DMS153 treated with DMSO at 0.1 percent for 48 hours (cell line): ENCODE results near the gene MRPL34.
"Not testable (repeated sequence)": the region's sequence is repeated elsewhere in the genome, so short reads cannot be mapped to it uniquely, and the experiment has no call there.

Experiments
- DNase-seq: peaks from one replicate; lab custom pipeline; 2025; ENCODE audit not compliant: unreplicated experiment; lab: John Stamatoyannopoulos, UW

Gene MRPL34

DNA sequence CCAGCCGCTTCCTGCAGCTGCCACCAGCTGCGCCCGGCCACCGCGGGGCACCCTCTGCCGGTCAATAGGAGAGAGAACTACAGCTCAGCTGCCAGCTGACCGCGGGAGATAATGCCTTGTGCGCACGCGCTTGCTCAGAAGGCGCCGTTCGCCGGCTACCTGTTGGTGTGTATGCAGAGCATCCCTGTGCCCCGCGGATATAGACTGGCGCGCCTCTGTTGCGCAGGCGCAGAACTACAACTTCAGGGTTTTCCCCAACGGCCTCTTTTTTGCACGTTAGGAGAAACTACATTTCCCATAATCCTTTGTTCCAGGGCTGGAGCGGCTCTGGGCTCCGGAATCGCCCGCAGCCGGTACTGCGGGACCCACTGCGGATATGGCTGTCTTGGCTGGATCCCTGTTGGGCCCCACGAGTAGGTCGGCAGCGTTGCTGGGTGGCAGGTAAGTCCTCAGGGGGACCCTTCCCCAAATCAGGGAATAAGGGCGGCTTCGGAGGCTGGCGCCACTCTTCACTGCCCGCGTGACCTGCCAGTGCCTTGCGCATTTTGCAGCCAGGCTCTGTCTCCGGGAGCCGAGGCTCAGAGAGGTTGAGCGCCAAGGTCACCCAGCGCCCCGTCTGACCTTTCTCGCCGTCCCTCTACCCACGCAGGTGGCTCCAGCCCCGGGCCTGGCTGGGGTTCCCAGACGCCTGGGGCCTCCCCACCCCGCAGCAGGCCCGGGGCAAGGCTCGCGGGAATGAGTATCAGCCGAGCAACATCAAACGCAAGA is at the start of gene MRPL34:
MRPL34 (plus strand) TSS at position 356 of the 768 bp plus-strand sequence; CDS start at position 377, 21 bp downstream.
- DNase-seq = peak; percentile 98

DNA sequence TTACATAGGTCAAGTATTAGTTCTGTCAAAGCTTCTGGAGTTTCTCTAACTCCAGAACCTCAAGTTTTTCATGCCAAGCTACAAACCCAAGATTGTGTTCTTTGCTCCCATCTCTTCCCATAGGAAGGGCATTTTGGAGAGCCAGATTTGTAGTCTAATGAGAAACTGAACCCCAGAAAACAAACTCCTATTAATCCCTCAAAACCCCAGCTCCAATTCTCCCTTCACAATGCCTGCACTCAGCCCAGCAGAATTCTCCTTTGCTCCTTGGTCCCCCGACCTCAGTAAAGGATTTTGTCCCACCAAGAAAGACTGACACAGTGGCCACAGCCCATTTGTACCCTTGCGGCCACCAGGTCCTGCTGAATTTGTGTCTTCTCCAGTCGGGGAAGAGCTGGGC is 49.5 kb upstream of the MRPL34 start:
- no peak for DNase-seq

DNA sequence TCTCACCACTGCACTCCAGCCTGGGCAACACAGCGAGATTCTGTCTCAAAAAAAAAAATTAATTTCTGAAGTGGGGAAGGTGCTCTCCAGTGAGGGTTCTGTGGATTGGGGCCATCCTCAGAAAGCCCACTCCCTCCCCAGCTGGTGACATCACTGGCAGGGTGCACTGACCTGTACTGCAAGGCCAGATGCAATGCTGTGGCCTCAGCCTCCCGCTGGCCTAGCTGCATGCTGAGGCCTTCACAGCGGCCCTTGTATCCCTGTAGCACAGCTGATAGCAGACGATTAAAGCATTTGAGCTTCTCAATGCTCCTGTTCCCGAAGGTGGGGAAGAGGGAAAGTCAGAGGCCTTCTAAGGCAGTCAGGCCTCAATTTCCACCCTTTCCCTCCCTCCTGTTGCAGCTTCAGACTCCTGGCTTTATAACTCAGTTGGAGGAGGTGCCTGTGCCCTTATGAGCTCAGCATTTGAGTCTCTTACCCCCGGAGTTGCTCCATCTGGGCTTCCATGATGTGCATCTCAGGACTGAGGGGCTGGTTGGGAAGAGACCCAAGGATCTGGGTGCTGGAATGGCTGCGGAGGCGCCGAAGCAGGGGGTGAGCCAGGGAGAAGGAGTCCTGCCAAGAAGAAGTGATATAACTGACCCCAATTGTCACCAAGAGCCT is 46.4 kb upstream of the MRPL34 start:
- DNase-seq = no peak

DNA sequence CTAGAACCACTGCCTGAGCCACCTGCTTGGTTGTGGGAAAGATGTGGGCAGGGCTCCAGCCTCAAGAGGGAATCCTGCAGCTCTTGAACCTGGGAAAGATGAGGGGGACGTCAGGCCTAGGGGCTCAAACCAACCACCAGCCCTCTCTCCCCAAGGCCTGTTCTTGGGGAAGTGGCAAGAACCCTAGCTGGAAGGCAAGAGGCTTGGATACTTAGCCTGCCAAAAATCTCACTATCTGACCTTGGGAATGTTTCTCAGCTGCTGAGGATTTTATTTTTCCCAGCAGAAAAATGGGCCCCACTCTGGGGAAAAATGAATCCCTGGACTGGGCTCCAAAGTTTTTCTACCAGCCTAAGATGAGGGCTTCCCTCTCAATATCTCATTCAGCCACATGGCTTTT is 45.7 kb upstream of the MRPL34 start:
- DNase-seq = no peak

DNA sequence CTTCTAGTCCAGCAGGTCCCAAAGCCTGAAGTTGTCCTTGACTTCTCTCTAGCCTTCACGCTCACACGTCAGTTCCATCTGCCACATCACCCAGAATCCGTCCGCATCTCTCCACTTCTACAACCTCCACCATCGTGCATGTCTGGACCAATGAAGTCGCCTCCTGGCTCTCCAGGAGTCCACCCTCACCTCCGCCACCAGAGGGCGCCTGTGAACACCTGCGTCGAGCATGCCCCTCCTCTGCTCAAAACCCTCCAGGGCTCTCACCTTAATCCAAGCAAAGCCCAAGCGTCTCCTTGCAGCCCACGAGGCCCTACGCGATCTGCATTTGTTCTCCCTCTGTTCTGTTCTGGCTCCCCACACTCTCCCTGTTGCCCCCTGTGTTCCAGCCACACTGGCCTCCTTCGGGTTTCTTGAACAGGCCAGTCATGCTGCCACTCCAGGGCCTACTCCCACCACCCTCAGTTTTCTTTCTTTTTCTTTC is 44.8 kb upstream of the MRPL34 start:
- peak; percentile 80 for DNase-seq

DNA sequence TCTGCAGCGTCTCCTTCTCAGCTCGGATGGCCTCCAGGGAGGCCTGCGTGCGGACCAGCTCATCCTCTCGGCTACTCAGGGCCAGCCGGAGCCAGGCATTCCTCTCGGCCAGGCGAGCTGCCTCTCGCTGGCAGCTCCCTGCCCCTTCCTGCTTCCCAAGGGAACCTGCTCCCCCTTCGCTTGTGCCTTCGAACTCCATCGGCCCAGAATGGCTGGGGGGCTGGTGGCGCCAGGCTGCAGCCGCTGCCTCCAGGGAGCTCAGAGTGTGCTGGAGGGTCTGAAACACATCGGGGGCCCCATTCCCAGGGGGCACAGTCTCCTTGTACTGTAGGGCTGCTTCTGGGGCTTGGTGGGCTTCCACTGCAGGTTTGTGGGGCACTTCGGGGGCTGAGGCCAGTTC is 43.1 kb upstream of the MRPL34 start:
- no peak for DNase-seq

DNA sequence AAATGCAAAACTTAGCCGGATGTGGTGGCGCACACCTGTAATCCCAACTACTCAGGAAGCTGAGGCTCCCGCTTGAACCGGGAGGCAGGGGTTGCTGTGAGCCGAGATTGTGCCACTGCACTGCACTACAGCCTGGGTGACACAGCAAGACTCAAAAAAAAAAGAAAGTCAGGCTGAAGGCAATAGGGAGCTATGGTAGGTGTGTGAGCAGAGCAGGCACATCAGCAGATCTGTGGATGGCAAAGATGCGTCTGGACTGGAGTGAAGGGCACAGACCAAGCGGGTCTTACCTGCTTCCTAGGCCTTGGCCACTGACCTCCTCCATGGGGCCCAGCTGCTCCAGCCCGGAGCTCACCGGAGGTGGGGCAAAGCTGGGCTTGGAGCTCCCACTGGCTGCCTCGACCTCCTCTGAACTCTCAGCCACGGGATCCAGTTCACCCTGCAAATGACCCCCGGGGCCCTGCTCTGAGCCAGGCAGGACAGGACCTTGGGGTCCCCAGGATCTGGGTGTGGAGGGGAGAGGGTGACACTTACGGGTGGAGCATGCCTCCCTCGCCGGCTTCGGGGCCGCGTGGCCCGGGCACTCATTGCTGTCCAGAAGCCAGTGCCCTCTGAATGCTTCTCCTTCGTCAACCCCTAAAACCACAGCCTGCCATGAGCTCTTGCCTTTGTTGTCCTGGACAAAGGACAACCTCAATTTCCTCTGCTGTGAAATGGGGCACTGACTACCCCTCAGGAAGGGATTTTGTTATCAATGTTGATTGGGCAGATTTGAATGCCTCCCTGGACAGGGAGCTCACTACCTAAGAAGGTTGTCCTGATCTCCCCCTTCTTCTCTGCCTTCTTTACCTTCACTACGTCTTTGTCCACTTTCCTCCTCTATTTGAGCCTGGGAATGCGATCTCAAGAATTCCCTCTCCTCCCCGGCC is 41.7 kb upstream of the MRPL34 start:
- no peak for DNase-seq

DNA sequence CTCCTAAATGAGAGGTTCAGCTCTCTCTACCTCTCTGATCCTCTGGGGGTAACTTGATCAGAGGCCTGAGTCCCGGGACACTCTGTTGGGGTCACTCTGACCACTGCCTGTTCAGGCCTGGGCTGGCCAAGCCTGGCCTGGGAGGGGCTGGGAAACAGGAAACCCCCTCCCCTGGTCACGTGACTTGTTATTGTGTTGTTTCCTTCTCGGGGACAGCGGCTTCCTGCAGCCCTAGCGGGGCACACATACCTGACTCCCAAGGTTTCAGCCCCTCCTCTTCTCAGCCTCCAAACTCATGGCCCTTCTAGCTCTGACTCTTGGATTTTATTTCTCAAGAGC is 41.1 kb upstream of the MRPL34 start, which contains the start of gene USHBP1:
USHBP1 (minus strand) TSS at position 105 of the 339 bp plus-strand sequence. CDS start 446 bp downstream, outside the sequence.
- DNase-seq = no peak

DNA sequence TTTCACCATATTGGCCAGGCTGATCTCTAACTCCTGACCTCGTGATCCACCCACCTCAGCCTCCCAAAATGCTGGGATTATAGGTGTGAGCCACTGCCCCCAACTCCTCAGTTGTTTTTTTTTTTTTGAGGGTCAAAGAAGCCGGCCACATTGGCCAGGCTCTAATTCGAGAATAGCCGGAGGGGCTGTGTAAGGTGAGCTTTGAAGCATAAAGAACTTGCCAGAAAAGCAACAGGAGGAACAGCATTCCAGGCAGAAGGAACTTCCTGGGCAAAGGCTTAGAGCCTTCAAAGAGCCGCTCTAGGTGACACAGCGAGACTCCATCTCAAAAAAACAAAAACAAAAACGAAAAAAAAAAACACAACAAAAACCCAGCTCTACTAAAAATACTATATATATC is 39.6 kb upstream of the MRPL34 start:
- DNase-seq = no peak

DNA sequence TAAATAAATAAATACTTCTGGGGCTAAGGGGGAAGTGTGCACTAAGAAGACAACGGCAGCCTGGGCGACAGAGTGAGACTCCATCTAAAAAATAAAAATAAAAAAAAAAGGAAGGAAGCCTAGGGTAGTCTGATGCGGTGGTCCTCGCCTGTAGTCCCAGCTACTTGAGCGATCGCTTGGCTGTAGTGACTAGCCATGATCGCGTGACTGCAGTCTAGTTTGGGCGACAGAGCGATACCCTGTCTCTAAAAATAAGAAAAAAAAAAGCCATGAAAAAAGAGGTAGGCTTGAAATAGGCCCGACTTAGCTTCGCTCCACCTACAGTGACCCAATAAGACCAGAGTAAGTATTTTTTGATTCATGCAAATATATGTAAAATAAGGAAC is 39.1 kb upstream of the MRPL34 start:
- no peak for DNase-seq

DNA sequence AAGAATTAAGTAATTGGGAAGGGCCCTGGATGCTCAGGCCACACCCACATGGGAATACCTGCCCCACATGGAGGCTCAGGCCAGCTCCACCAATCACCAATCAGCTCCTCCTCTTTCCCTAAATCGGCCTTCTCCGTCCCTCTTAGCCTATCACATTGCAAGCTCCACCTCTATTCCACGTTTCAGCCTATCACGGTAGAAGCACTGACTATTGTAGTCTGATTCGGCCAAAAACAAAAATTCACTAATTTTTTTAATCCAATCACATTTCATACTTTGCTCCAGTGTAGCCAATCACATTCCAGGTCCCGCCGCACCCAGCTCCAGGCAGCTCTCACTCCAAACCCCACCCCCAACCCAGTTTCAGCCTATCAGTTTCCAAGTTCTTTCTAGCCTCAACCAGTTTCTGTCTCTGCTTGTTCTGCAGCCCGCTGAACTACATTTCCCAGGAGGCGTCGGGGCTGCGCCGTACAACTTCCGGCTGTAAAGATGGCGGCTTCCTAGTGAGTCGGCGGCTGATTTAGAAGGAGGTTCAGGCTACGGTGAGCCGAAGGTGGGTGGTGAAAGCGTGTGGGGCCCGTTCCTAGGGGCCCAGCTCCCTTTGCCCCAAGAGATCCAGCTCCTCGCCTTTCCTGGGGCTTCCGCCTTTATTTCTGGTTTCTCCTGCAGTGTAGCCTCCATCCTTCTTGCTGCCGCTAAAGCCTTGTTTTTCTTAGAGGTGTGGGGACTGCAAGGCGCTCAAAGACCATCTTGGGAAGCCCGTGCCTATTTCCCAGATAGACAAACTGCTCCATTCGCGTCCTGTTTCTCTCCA is 38.5 kb upstream of the MRPL34 start, which contains the start of gene BABAM1:
BABAM1 (plus strand) TSS at position 469 of the 814 bp plus-strand sequence. CDS start 1,364 bp downstream, outside the sequence.
- DNase-seq = peak; percentile 99

DNA sequence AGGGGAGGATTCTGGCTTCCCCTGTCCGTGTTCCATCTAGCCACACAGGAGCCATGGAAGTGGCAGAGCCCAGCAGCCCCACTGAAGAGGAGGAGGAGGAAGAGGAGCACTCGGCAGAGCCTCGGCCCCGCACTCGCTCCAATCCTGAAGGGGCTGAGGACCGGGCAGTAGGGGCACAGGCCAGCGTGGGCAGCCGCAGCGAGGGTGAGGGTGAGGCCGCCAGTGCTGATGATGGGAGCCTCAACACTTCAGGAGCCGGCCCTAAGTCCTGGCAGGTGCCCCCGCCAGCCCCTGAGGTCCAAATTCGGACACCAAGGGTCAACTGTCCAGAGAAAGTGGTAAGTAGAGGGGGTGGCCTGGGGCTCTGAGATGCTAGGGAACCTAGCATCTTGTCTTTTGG is 36.9 kb upstream of the MRPL34 start:
- no peak for DNase-seq

DNA sequence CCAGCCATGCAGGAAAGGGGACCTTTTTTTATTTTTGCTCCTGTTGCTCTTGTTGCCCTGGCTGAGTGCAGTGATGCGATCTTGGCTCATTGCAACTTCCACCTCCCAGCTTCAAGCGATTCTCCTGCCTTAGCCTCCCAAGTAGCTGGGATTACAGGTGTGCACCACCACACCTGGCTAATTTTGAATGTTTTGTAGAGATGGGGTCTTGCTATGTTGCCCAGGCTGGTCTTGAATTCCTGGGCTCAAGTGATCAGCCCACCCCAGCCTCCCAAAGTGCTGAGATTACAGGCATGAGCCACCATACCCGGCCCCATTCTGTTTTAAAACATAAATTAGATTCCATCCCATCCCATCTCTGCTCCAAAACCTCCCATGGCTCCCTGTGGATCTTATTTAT is 30.8 kb upstream of the MRPL34 start:
- not testable (repeated sequence) for DNase-seq

DNA sequence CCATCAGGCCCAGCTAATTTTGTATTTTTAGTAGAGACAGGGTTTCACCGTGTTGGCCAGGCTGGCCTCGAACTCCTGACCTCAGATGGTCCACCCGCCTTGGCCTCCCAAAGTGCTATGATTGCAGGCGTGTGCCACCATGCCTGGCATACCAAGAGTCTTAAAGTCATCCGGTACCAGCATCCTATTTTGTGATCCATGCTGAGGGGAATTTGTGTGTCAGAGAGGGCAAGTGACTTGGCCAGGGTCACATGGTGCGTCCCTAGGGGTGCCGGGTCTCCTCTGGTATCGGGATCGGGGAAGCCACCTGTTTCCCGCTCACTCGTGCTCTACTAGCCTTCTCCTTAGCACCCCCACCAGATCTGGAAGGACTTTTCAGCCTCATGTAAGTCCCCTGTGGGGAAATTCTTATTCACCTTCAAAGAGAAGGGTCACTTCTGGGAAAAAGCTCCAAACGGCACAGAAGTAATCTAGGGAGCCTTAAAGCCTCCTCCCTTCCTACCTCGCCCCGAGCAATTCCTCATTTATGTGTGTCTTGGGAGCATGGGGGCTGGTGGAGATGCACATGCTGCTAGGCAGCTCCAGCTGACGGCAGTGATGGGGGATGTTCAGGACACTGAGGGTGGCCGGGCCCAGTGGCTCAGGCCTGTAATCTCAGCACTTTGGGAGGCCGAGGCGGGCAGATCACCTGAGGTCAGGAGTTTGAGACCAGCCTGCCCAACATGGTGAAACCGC is 30.1 kb upstream of the MRPL34 start:
- DNase-seq = no peak

DNA sequence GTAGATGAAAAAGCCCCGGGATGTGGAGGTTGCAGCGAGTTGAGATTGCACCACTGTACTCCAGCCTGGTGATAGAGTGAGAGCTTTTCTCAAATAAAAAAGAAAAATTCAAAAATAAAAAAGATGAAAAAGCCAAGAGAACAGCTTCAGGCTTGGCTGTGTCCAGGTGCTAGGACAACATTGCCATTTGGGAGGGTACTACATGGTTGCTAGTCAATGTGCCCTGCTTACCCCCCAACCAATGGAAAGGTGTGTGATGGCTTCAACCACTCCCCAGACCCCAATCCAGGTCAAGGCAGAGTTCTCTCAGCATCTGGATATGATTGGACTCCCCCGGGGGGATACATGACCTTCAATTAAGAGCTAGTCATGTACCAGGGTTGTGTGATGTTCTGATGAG is 26.2 kb upstream of the MRPL34 start:
- DNase-seq = no peak

DNA sequence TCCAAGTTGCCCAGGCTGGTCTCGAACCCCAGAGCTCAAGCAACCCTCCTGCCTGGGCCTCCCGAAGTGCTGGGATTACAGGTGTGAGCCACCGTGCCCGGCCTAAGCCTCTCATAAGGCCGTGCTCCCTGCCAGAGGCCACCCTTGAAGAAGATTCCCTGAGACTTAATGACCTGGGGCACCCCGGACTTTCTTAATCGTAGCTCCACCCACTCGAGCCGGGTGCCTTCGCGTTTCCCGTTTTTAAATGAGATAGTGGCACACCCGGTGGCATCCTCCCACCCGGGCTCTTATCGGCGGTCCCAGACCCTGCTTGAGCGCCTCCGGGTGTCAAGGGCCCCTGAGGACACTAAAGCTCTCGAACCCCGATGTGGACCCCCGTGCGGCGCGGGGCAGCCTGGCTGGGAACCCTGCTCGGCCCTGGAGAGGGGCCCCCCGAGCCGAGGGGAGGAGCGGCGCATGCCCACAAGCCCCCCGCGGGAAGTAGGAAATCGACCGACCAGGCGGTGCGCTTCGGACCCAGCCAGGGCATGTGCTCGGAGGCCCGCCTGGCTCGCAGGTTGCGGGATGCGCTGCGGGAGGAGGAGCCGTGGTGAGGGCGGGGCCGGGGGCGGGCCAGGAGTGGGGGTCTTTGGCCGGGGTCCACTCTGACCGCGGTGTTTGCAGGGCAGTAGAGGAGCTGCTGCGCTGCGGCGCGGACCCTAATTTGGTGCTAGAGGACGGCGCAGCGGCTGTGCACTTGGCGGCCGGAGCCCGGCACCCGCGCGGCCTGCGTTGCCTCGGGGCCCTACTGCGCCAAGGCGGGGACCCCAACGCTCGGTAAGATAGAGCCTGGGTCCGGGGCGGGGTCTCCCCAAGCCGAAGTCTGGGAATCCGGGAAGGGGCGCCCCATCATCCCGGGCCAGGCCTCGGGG is 24.0 kb upstream of the MRPL34 start, which contains the start of gene ANKLE1:
ANKLE1 (plus strand) TSS at position 511 of the 914 bp plus-strand sequence; CDS start at position 531, 20 bp downstream.
- peak; percentile 2 for DNase-seq

DNA sequence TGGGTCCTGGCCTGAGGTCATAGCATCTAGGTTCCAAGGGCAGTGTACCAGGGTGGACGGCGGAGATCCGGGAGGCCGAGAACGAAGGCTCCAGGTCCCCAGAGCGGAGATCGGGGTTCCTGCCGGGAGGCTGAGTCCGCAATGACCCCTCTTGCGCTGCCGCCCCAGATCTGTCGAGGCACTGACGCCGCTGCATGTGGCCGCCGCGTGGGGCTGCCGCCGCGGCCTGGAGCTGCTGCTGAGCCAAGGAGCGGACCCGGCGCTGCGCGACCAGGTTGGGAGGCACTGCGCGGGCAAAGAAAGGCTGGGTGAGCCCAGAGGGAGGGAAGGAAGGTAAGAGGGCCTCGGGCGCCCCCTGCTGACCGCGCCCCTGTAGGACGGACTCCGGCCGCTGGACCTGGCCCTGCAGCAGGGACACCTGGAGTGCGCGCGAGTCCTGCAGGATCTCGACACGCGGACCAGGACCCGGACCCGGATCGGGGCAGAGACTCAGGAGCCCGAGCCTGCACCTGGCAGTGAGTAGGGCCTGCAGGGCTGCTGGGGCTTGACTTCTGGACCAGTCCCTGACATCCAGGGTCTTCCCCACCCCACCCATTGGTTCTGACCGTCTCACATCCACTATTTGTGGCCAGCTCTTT is 23.1 kb upstream of the MRPL34 start:
- peak; percentile 65 for DNase-seq

DNA sequence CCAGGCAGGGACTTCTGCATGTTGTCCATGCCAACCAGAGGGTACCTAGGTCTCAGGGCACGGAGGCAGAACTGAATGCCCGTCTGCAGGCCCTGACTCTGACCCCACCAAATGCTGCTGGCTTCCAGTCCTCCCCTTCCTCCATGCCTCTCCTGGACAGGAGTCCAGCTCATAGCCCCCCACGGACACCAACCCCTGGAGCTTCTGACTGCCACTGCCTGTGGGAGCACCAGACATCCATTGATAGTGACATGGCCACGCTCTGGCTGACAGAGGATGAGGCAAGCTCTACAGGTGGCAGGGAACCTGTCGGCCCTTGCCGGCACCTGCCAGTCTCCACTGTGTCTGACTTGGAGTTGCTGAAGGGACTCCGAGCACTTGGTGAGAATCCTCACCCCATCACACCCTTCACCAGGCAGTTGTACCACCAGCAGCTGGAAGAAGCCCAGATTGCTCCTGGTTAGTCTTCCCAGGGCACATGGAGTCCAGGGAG is 22.1 kb upstream of the MRPL34 start:
- no peak for DNase-seq
